Measurements from ENCODE around the gene UBQLN4. TPM values are rescaled to one million over a fixed set of nuclear protein-coding genes. Genes with fewer than 3 reads are reported as not detected.

The UBQLN4 gene
- total RNA-seq (2013) = 9.4 TPM
- polyA plus RNA-seq (10 to 100 TPM in 1 of 3 donors, 1 to 10 TPM in 2; 2.3 to 15.9 (median 2.9) TPM), polyA minus RNA-seq (7.6 and 10.3 TPM in 2 replicates), total RNA-seq (6.0 to 29.1 (median 11.5) reads per million in 11 experiments)

DNA sequence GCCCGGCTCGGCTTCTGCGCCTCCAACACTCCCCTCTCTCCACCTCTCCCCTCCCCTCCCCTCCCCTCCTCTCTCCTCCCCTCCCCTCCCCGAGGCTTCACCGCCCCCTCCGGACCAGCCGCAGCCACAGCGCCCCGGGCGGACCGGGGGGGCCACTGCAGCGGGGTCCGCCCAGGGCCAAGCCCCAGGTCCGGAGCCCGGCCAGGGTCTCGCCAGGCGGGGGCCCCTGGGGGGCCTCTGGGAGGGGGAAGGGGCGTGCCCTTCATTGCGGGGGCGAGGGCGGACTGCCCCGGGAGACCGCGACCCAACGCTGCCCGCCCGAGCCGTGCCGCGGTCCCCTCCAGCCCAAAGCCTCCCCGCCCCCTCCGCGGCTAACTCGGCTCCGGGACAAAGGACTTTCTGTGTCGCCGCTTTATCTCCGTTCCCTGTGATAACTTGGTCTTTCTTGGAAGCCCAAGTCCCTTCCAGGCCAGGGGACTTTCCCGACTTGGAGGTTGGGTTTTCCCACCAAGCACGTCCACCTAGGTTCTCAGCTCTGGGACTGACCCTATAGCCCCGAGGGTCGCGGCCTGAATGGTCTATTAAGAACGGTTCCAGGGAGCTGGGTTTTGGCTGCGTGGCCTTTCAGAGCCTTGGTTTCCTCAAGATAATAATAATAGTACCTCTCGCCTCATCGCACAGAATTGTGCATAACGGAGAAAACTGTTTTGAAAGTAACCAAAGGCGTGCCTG is at the start of gene UBQLN4:
Gene UBQLN4 (minus strand): TSS at position 31 of the 732 bp plus-strand sequence. CDS start 97 bp downstream, outside the sequence.
- Histone ChIP-seq H3K4me2 (replicated peaks; ENCODE audit: extremely low read depth, low read length, poor library complexity, severe bottlenecking) (peak within 1 kb of the TSS; percentile 100), H3K4me1 (ENCODE audit: control insufficient read depth in 1 of 2, insufficient read depth in 2 of 2, low read length in 2 of 2) (peaks cover 23 to 38% of the 10 kb centered on the region in 2 donors), H3K9ac (ENCODE audit: insufficient read depth, low read length, poor library complexity, severe bottlenecking) (peak within 1 kb of the TSS; percentile 79), H3K36me3 (replicated peaks in 1 of 2; ENCODE audit: control insufficient read depth in 1 of 2, insufficient read depth in 2 of 2, low read length in 2 of 2) (peaks cover 17 to 29% of the 10 kb centered on the region in 2 donors), H3K27ac (ENCODE audit: low read depth in 1 of 2, low read length in 2 of 2) (peak within 1 kb of the TSS; percentile 84 to 86), H3K9me3 (replicated peaks in 1 of 2; ENCODE audit: control insufficient read depth in 1 of 2, insufficient read depth in 1 of 2, low read length in 2 of 2) (no peaks in the 10 kb centered on the region), H3K79me2 (ENCODE audit: insufficient read depth, low read length) (peaks cover 19% of the 10 kb centered on the region), H3K4me3 (replicated peaks in 1 of 3; ENCODE audit: low read depth in 2 of 3, low read length in 3 of 3) (peak within 1 kb of the TSS; percentile 87 to 99 (median 93)), H4K20me1 (ENCODE audit: insufficient read depth, low read length) (peaks cover 6% of the 10 kb centered on the region), H3K27me3 (ENCODE audit: control insufficient read depth in 2 of 2, insufficient read depth in 2 of 2, low read length in 2 of 2) (no peaks in the 10 kb centered on the region), H2AFZ (ENCODE audit: insufficient read depth, low read depth, low read length, poor library complexity, severe bottlenecking) (peak within 1 kb of the TSS; percentile 94)
- peaks cover 33 to 39% of the 10 kb centered on the region in 2 donors for H3K36me3 Mint-ChIP-seq
- peaks cover 0 to 2% (median 0%) of the 10 kb centered on the region in 7 donors for H3K9me3 Mint-ChIP-seq
- peak; percentile 68 to 78 (median 75) for DNase-seq
- H3K4me3 Mint-ChIP-seq = peak within 1 kb of the TSS; percentile 97
- peaks cover 0 to 2% (median 1%) of the 10 kb centered on the region in 3 donors for H3K27me3 Mint-ChIP-seq (ENCODE audit: low read depth in 3 of 3)
- peaks cover 25% of the 10 kb centered on the region for H3K4me1 Mint-ChIP-seq
- intact Hi-C loops (cut with micrococcal nuclease) = loop anchor here (2.0 to 5.0 kb wide), 4 partner anchors 33 to 122 kb away; partner anchors contain the start of genes KHDC4 (in 2 of the 2) and SSR2 (in 1 of the 2)
- TF ChIP-seq CTCF (IDR thresholded peaks at IDR 0.05) = peak; percentile 60
- 0% methylated on average over 28 of the region's 49 CpGs for WGBS (ENCODE audit: insufficient coverage)
- H3K27ac Mint-ChIP-seq = peak within 1 kb of the TSS; percentile 84 to 96 (median 93)

- peaks cover 95 to 100% (median 97%) of the 10 kb centered on the region in 3 donors for H3K27me3 Mint-ChIP-seq (ENCODE audit: low read depth in 3 of 3)
- intact Hi-C loops (cut with micrococcal nuclease) = no loop called here
Measured at GRCh38 chr1:156102633-156103511, 49.3 kb upstream of the UBQLN4 start.

More at GRCh38 chr1:156102633-156103511, 49.3 kb upstream of the UBQLN4 start:
- Histone ChIP-seq H4K20me1 (ENCODE audit: insufficient read depth, low read length) (no peaks in the 10 kb centered on the region), H3K27me3 (ENCODE audit: control insufficient read depth in 2 of 2, insufficient read depth in 2 of 2, low read length in 2 of 2) (peaks cover 66 to 100% of the 10 kb centered on the region in 2 donors), H3K79me2 (ENCODE audit: insufficient read depth, low read length) (no peaks in the 10 kb centered on the region), H3K9ac (ENCODE audit: insufficient read depth, low read length, poor library complexity, severe bottlenecking) (peak overlapping the region; percentile 24), H3K4me3 (replicated peaks in 1 of 3; ENCODE audit: low read depth in 2 of 3, low read length in 3 of 3) (no peak overlapping the region), H3K4me1 (ENCODE audit: control insufficient read depth in 1 of 2, insufficient read depth in 2 of 2, low read length in 2 of 2) (peaks cover 31 to 37% of the 10 kb centered on the region in 2 donors), H3K9me3 (replicated peaks in 1 of 2; ENCODE audit: control insufficient read depth in 1 of 2, insufficient read depth in 1 of 2, low read length in 2 of 2) (peaks cover 0 to 4% of the 10 kb centered on the region in 2 donors), H2AFZ (ENCODE audit: insufficient read depth, low read depth, low read length, poor library complexity, severe bottlenecking) (no peak overlapping the region), H3K27ac (ENCODE audit: low read depth in 1 of 2, low read length in 2 of 2) (peak overlapping the region in 1 of 2 donors; percentile 62), H3K36me3 (replicated peaks in 1 of 2; ENCODE audit: control insufficient read depth in 1 of 2, insufficient read depth in 2 of 2, low read length in 2 of 2) (no peaks in the 10 kb centered on the region), H3K4me2 (replicated peaks; ENCODE audit: extremely low read depth, low read length, poor library complexity, severe bottlenecking) (peak overlapping the region; percentile 17)
- TF ChIP-seq CTCF (IDR thresholded peaks at IDR 0.05) = no peak
- WGBS (ENCODE audit: insufficient coverage) = 76% methylated on average over 14 of the region's 16 CpGs
- peaks cover 46% of the 10 kb centered on the region for H3K4me1 Mint-ChIP-seq
- peaks cover 0 to 28% (median 15%) of the 10 kb centered on the region in 7 donors for H3K9me3 Mint-ChIP-seq
- peak overlapping the region; percentile 24 to 90 for H3K4me3 Mint-ChIP-seq
- peak in 2 of 3 donors; percentile 68 to 72 for DNase-seq
- peak overlapping the region in 5 of 7 donors; percentile 70 to 98 (median 97) for H3K27ac Mint-ChIP-seq
- peaks cover 20 to 27% of the 10 kb centered on the region in 2 donors for H3K36me3 Mint-ChIP-seq
